HuH-7 (cell line): ENCODE results near the gene HAUS7.

Experiments used
- DNase-seq: peaks from one replicate; pipeline ENCODE4 v3.0.0; 2011; ENCODE audit warnings: low spot score

HAUS7 gene

DNA sequence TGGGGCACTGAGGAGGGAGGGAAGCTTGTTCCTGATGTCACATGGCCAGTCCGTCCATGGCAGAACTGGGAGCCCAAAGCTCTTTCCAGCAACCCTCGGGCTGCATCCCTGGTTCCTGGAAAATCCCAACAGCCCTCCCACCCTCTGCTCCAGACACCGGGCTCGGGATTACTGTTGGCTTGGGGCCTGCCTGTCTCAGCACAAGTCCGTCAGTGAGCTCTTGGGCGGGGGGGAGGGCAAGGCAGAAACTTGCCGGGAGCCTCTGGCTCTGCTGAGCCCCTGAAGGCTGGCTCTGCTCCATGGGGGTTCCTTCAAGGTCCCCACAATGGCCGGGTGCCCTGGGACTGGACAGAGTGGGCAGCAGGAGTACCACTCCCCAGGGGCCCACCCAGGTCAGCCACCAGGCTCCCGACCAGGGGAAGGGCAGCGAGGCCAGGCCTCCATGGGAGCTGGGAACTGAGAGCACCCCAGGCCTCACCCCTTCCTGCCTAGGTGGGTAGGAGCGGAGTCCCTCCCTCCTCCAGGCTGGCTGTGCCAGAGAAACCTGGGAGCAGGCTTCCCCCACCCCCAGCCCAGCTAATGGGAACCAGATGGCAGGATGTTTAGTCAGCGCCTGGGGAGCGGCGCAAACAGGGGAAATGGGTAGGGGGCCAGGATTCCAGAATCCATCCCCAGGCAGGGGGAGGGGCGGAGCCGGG is 6.4 kb upstream of the HAUS7 start:
- DNase-seq = no peak

DNA sequence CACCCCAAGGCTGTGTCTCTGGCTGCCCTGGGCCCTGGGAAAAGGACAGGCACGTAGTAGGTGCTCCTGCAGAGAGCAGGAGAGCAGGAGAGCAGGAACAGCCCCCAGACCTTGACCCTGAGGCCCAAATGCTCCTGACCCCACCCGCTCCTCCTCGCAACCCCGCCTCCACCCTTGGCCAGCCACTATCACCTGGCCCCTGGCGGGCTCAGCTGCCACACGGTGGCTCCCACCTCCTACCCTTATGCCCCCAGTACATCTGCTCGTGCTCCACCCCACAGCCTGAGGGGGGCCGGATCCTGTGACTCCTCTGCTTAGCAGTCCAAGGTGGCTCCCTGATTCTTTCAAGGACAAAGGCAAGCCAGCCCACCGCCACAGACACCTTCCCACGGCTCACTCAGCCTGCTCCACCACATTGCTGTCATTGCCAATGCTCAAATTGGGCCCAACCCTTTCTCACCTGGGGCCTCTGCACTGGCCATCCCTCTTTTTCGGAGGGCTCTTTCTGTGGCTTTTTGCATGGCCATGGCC is 5.4 kb upstream of the HAUS7 start:
- DNase-seq = no peak

DNA sequence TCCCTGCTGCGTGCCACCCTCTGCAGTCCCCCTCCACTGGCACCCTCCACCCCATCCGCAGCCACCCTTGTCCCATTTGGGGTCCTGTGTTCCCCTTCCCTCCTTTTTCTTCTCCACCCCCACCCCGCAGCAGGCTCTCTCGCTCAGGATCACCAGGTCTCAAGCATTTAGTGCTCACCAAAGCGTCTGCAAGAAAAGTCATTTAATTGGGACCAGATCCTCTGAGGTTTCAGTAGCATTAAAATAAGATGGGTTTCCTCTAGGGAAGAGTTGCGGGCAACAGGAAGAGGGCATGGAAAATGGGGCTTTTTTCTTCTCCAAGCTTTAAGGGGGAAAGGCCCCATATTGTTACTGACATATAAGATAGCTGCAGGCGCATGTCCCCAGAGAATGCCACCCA is 4.9 kb upstream of the HAUS7 start:
- DNase-seq = no peak

DNA sequence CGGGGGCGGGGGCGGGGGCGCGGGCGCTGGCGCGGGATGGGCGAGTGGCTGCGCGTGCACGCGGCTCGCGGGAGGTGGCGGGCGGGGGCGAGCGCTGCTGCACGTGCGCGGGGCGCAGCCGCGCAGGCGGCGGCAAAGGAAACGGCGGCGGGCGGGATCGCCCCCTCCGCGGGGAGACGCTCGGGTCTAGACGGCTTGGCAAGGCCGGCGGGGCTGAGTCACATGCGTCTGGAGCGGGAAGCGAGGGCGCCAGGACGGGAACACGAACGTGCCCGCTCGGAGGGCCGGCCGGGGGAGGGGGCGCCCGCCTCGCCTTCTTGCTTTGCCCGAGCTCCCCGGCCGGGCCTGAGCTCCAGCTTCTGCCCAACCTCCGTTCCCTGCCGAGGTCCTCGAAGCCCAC is 4.3 kb upstream of the HAUS7 start:
- DNase-seq = no peak

DNA sequence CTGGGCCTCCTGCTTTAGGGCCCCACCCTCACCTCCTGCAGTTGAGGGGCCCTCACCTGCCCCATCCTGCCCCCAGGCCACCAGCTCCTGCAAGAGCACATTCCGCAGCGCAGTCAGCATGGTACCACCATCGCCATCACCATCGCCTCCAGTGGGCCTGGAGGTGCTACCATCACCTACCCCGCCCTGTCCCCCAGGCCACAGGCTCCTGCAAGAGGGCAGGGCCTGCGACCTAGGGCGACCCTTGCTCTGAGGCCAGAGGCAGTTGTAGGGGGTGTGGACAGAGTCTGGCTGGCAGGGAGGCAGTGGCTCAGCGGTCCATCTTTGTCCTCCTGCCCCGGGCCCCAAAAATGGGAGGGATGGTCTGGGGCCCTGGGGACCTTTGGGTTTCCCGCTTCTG is 3.9 kb upstream of the HAUS7 start:
- no peak for DNase-seq

DNA sequence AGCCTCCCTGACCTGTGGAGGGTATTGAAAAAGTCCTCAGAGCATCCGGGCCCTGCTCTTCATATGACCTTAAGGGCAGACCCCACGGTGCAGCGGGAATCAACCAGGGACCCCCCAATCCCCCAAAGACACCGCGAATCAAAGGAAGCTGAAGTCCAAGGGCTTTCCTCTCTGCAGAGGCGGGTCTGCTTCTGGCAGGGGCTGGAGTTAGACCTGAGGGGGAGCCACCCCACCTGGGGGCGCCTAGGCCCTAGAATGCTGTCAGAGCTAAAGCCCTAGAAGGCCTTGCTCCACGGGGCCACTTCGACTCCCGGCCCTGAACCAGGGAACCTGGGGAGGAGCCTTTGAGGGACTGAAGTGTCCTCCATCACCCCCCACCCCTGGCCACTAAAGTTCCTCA is 2.8 kb upstream of the HAUS7 start:
- no peak for DNase-seq

DNA sequence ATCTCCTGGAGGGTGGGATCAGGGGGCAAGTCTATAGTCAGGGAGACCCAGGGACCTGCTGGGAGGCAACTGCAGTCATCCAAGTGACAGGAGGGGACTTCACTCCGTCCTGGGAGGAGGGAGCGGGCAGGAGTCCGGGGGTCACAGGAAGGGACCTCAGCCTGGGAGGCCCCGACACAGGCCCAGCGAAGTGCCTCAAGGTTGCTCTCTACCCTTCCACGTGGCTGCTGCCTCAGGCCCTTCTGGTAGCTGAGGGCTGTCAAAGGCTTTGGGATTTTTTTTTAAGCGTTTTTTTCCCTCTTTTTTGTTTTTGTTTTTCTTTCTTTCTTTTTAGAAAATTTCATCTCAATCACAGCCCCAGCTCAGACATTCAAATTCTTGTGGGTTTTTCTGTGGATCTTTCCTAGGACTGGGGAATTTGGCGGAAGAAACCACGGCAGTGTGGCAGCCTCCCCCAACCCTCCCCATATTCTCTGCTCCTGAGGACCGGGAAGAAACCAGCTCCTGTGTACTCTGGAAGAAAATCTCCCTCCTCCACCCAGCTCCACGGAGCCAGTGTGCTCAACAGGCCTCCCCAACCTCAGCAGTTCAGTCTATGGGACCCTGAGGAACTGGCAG is 1.4 kb upstream of the HAUS7 start:
- DNase-seq = no peak

DNA sequence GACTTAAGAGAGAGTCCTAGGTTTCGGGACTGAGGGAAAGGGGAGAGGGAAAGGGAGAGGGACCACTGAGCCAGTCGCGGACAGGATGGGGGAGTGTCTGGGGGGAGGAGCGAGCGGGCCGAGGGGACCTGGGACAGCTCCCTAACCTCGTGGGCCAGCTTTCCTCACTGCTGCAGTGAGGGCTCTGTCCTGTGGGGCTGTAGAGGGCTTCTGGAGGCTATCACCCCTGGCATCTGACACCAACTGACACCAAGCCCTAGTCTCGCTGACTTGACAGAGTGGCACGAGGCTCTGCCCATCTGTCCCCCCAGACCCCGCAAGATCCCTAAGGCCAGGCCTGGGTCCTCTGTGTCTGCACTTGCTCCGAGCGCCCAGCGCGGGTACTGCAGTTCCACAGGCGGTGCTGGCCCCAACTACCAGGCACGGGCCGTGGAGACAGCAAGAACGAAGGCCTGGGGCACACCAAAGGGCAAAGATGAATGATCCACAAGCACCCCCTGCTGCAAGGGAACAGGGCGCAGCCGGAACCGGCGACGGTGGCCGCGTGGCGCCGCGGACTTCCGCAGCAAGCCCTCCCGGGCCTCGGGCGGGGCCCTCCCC is 465 bp downstream of the HAUS7 start:
- DNase-seq = no peak

DNA sequence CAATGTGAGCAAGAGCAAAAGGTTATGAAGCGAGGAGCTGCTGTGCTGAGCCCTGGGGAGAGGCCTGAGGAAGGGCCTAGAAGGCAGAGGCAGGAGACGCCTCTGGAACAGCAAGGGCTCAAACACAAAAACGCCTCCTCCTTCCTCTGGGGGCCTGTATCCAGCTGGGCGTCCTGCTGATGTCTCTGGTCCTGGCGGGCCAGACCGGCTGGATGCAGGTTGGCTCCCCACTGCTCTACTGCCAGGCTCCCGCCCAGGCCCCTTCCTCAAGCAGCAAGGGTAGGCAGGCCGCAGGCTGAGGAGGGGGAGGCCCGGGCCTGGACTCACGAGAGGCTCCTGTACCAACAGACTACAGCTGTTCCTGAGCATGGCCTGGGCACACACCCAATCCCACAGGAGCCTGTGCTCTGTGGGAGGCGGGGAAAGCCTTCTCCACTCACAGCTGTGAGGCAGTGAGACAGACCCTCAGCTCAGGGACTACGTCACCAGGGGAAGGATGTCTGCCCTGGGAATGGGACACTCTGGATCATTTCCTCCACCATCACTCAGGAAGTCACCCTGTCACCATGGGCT is 2.3 kb downstream of the HAUS7 start:
- no peak for DNase-seq

DNA sequence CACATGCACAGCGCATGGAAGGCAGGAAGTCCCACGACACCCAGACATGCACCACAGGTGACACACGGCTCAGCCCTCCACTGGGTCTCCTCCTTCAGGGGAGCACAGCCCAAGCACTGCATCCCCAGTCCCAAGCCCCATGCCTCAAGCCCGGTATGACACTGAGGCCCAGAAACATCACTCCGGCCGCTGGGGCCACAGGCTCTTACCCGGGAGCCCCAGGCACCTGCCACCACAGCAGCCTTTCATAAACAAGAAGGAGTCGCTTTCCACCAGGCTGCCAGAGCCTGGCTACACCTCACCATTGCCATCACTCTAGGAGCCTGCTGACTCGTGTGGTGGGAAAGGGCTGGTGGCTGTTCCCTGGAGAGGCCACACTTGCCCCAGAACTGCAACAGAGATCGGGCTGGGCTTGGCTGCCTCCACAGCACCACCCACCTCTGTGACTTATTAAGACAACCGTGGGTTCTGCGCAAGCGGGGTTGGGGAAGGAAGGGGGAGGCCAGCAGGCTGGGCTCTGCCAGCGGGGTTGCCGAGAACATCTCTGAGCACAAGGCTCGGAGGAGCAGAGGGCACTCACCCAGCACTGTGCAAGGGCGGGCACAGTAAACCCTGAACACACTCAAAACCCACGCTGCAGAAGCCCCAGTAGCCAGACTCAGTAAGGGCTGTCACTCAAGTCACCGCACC is 4.5 kb downstream of the HAUS7 start:
- no peak for DNase-seq

DNA sequence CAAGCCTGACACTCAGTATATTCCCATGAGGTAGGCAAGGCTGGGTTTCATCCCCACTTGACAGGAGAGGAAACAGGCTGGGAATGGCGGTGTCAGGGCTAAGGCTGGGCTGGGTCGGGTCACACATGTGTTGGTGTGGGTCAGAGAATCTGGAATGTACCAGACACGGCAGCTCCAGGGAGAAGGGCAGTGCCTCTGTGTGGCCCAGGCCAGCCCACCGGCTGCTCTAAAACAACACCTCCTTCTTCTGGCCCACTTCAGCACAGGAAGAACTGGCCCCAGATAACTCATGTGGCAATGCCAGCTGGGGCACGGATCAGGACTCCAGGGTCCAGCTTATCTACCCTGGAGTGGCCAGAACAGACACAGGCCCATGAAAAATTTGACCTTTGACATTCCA is 6.3 kb downstream of the HAUS7 start:
- DNase-seq = no peak

DNA sequence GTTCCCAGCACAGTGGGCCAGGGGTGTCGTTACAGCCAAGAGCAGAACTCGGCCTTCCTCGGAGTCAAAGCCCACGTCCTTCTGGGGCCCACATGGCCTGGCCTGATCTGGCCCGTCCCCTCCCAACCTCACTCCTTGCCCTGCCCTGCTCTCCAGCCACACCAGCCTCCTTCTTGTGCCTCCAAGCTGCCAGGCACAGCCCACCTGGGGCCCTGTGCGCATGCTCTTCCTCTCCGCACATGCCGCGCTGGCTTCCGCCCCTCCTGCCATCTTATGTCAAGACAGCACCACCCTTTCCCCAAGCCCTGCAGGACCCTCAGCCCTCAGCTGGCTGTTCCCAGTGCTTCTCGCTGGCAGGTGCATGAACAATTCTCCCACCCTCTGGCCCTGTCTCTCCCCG is 6.8 kb downstream of the HAUS7 start:
- DNase-seq = no peak

DNA sequence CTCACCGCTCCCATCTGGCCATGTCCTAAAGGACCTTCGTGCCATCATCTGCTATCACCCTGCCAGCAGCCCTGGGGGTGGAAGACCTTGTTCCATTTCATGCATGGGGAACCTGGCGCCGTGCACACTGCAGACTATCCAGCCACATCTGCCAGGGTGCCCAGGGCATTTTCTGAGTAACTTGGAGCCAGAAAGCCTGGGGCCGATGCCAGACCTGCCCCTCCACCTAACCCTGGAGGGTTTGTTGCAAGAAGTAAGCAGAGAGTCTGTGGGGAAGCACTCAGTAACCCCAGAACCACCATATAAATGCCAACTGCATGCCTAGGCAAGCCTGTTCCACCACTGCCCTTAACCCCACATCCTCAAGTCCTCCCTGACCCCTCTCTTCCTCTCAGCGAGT is 7.3 kb downstream of the HAUS7 start:
- no peak for DNase-seq

DNA sequence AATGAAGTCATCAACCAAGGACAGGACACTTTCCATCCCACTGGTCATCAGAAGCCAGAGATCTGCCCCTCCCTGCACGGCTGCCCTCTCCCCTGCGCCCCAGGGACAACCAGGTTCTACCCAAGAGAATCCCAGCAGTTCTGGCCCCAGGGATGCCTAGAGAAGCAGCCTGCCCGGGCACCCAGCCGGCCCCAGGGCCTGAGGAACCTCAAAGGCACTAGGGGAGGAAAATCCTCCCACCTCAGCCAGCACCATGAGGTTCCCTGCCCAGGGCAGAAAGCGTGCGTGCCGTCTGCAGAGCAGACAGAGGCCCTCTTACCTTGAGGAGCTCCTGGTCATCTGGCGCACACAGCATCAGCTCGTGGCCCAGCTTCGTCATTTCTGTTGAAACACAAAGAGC is 8.1 kb downstream of the HAUS7 start:
- DNase-seq = no peak

DNA sequence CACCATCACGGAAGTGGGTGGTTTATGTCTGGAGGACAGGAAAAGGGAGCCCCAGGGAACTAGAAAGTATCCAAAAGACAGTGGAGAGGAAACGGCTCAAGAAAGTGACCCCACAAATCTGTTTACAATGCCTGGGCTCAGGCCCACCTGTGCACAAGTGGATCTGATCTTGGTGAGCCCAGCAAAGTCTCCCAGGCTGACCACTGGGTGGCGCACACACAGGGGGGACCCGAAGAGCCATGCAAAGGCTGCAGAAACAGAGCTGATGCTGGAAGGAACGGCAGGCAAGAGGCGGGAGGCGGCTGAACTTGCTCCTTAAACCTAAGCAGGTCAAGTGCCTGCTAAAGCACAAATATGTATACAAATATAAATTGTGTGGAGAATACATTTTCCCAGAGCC is 9.6 kb downstream of the HAUS7 start:
- peak; percentile 71 for DNase-seq

DNA sequence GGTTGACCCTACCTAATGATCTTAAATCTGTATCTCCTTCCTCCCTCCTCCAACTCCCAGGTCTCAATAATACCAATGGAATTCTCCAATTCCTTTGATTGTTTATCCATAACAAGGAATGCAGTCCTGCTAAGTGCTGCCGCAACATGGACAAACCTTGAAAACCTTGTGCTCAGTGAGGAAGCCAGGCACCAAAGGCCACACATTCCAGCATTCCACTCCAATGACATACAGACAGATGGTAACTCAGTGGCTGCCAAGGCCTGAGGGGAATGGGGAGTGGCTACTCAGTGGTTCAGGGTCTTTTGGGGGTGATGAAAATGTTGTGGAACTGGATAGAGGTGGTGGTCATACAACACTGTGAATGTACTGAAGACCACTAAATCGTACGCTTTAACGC is 10.4 kb downstream of the HAUS7 start:
- no peak for DNase-seq

DNA sequence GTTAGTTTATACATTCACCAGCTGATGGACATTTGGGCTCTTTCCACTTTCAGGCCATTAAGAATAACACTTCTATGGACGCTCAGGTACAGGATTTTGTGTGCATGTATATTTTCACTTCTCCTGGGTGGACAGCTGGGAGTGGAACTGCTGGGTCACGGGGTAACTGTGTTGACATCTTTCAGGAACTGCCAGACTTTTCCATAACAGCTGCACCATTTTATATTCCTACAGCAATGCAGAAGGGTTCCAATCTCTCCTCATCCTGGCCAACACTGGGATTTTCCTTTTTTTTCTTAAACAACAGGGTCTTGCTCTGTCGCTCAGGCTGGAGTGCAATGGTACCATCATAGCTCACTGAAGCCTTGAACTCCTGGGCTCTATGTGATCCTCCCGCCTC is 11.9 kb downstream of the HAUS7 start:
- no peak for DNase-seq

DNA sequence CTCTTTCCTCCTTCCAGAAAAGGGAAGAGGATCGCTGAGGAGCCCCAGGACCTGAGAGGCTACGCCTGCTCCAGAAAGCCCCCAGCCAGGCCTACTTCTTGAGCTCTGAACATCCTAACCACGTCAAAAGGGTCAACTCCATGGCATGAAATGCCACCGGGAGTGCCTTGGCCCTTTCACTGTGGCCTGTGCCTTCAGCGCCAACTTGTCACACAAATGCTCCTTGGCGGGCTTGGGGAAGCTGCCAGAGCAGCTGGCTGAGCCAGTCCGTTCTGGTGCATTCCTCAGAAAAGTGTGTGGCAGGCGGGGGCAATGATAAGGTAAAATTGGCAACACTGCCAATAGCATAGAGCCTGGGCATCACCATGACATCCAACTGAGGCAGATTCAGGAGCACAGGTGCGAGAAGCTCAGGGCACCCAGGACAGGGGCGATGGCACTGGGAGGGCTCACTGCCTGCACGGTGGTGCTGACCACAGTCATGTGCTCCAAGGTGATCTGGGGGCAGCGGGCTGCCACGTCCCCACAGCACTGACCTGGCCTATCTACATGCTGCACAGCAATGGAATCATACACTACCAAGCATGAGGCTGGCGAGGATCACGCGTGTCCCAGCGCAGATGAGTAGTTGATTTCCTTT is 12.4 kb downstream of the HAUS7 start:
- no peak for DNase-seq

DNA sequence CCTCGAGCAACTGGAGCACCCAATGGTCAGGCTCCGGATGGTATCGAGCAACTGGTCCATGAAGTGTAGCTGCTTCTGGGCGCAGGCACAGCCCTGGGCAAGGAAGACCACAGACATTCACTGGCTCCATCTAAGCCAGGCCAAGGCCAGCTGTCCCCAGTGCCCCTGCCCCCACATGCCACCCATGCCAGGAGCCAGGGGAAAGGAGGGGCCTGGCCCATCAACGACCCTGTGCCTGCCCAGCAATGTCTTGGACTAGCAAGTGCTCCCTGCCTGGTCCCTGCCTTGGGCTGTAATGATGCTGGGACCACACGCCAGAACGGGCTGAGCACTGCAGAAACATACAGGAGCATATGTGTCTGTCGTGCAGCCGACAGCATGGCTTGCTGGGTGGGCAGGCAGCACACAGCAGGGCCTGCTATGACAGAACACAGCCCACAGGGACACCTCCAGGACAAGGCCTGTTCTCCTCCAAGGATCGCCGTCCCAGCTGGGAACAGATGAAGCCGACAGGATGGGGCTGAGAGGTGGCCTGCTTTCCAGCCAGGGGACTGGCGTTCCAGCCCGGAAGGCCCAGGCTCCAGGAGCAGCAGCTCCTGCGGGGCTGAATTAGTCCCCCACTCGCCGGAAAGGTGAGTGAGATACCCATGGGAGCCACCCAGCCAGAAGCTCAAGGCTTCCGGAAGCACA is 13.1 kb downstream of the HAUS7 start:
- no peak for DNase-seq

DNA sequence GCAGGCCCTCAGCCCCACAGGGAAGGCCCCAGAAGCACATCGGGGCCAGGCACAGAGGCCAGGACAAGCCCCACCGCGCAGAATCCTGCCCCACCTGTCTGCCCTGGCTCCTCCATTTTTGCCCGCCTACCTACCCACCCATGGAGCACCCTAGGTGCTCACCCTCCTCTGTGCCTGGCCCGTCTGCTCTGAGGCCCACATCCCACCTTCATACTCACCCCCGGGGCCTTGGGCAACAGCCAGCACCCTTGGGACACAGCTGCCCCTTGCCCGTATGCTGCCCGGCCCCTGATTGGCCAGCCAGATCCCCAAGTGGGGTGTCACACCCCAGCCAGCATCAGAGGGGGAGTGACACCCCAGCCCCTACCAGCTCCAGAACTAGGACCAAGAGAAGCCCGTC is 13.7 kb downstream of the HAUS7 start:
- no peak for DNase-seq

DNA sequence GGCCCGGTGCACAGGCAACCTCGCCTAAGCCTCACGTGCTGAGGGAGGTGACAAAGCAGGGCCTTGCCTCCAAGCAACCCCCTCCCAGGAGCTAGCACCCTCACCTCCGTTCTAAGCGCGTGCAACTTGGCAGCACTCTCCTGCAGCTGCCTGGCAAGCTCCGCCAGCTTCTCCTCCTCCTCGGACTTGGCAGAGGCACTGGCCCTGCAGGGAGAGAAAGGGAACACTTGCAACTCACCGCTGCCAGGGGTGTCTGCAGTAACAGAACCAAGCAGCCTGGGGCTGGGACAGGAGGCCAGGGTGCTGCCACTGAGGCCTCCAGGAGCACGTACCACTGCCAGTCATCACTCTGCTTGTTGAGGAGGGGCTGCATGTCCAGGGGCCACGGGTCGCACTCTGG is 14.2 kb downstream of the HAUS7 start:
- DNase-seq = no peak

DNA sequence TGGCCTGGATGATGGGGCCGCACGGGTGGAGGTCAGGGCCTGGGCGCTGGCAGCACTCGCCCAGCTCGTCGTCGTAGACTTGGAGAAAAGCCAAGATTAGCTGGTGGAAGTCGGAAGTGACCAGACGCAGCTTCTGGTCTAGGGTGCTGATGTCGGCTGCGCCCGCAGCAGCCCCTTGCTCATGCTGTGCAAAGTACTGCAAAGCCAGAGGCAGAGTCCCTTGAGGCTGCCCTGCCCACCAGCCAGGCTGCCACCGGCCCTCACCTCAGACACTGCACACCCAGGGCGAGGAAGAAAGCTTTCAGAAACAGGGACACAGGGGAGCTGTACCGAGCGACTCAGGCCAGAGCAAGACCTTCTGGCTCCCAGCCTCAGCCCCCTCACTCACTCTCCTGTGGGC is 14.8 kb downstream of the HAUS7 start:
- no peak for DNase-seq
